Posterior cingulate gyrus (tissue), 11 donors: Measurements from ENCODE around the gene ANKRD29.
A peak's percentile ranks its signal among the peaks of the same experiment; 100 is the strongest.
"Not testable (repeated sequence)": the region's sequence is repeated elsewhere in the genome, so short reads cannot be mapped to it uniquely, and the experiment has no call there.

Source experiments
- DNase-seq, 10 donors: peaks; one replicate each; pipeline versions ENCODE4 v3.0.0 to v3.0.0-alpha.2; 2020 to 2021; ENCODE audit warnings: mixed read lengths in 3 of 10
- intact Hi-C: fragments of 100-400 bp; cut with DNase I; formaldehyde crosslinking; loops from one replicate; pipeline ENCODE4 v1.15.1; 2023

The ANKRD29 gene

DNA sequence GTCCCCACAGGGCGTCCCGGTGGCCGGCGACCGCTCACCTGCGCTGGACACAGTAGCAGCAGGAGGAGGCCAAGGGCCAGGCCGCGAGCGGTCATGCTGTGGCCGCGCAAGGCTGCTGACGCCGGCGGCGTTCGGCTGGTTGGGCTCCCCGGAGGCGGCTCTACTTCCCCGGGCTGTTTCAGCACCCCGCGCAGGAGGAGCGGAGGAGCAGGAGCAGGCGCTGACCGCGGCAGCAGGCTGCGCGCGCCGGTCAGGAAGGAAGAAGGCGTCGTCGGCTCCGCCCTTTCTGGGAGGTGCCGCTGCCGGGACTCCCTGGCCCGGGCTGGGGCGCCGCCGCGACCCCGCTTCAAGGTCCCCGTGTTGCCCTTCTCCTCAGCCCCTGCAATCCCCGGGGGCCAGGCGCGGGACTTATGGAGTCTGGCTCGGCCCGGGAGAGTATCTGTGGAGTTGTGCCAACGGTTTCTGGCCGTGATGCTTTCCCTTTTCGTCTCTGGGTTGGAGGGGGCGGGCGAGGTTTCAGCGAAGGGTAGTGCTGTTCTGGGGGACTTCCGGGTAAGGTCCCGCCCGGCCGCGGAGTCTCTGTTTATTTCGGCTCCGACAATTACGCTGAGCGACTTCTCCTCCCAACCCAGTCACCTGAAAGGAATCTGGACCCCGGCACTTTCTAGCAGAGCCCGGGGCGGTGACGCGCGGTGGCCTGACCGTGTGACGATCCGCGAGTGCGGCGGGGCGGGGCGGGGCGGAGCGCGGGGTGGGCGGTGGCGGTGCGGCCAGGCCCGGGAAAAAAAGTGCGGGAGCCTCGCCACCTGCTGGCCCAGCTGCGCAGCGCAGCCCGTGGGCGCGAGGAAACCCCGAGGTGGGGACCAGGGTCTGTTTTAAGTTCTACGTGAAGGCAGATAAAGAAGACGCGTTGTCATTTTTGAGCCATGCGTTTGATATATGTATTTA, 76.2 kb downstream of the ANKRD29 start, which contains the start of gene NPC1:
TSS of gene NPC1 (minus strand) at position 258 of the 948 bp plus-strand sequence. CDS start at position 95, 163 bp downstream.
- intact Hi-C loops: loop anchor here (1.0 to 2.0 kb wide), 2 partner anchors 70 to 84 kb away; partner anchors contain the start of gene RMC1
- peak; percentile 87 to 99 (median 90) for DNase-seq

DNA sequence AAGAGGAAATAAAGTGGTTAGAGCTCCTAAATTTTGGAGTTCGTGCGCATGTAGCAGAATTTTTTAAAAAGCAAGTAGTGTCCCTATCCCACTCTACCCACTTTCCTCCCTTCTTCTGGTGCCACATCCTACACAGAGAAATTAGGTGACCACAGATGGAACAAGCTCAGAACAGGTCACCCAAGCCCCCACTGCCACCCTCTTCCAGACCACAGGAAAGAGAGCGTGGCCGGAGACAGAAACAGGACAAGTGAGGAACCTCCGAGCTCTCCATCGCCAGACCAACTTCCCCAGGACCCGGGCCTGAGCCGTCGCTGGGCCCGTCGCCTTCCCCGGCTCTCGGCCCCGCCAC, 76.8 kb downstream of the ANKRD29 start:
- DNase-seq: peak in 1 of 10 donors; percentile 11
- intact Hi-C loops: loop anchor here (2.0 kb wide), 1 partner anchor 83 kb away; the partner anchor contains the start of gene RMC1

DNA sequence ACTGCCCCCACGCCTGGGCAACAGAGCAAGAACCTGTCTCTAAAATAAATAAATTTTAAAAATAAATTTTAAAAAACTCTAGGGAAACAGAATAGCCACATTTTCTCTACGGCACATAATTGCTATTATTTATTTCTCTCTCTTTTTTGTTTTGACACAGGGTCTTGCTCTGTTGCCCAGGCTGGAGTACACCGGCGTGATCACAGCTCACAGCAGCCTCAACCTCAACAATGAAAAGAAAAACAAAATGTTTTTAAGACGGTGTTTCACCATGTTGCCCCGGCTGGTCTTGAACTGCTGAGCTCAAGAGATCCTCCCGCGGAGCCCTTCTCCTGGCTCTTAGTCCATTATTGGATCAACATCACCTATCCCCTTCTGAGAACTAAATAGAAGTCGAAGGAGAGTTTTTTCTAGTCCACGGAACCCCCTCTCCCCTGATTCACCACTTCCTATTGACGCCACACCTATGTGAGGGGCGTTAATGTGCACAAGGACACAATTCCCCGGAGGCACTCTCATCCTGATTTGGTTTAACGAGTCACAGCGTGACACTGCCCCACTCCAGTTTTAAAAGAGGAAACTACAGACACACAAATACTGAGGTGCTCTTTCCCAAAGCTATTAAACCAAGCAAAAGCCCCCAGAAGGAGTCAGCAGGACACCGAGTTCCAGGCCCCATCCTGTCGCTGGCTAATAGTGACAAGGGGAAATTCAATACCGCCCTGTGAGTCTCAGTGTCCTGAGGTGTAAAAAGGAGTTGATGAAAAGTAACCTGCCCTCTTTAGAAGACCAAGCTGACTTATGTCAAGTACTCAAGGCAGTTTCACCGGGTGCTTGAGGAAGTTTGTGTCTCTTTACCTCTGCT, 77.5 kb downstream of the ANKRD29 start:
- intact Hi-C loops: no loop called here
- no peak for DNase-seq

DNA sequence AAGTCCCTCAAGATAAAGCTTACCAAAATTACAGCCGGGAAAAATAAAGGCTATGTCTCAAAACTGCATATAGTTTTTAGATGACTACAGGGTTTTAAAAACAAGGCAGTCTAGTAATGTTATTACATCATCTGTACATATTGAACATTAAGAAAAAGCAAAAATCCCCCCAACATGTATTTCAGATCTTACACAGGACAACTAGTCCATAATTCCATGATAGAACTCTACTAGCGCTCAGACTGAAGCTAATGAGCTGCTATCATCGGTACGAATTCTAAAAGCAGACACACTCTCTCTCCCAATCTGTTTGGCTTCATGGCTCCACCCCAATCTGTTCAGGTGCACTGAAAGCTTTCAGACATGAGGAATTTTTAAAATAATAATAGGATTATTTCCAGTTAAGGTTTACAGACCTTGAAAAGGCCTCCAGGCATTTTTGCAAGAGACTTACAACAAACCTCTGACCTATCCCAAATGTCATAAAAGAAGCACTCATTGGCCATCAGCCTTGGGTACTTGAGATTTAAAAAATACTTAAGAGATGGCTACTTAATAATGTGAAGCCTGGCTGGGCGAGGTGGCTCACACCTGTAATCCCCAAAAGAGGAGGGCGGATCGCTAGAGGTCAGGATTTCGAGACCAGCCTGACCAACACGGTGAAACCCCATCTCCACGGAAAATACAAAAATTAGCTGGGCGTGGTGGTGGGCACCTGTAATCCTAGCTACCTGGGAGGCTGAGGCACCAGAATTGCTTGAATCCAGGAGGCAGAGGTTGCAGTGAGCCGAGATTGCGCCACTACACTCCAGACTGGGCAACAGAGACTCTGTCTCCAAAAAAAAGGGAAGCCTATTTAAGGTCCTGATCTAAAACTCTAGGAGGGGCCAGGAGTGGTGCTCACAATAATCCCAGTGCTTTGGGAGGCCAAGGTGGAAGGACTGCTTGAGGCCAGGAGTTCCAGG, 78.4 kb downstream of the ANKRD29 start:
- DNase-seq: peak in 1 of 10 donors; percentile 43
- intact Hi-C loops: no loop called here

DNA sequence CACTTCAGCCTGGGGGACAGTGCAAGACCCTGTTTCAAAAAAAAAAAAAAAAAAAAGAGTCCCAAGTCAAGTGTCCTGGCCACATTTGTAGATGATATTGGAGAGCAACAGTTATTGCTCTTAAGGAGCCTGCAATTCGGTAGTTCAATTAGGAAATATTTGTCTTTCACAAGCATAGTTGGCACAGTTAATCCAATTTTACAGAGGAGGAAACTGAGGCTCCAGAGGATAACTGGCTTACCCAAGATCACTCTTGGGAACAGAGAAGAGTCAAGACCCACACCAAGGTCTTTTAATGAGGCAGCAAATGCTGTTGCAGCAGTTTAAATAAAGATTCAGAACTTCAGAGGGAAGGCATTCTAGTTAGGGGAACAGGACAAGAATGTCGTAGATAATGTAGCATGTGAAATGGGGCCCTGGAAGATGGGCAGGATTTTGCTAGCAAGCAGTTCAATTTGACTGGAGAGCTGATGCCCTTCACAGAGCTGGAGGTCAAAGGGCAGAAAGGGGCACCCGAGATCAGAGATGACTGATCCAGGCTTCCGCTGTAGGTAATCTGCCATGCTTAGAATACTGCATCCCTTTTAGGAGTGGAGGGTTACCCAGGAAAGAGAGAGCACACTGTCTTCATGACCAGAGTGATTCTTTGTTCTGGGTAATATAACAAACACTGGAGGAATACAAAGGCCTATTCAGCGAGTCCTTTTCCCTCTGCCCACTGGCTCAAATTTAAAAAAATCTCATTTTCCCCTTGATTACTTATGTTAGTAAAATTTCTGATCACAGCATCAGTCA, 79.4 kb downstream of the ANKRD29 start:
- intact Hi-C loops: no loop called here

DNA sequence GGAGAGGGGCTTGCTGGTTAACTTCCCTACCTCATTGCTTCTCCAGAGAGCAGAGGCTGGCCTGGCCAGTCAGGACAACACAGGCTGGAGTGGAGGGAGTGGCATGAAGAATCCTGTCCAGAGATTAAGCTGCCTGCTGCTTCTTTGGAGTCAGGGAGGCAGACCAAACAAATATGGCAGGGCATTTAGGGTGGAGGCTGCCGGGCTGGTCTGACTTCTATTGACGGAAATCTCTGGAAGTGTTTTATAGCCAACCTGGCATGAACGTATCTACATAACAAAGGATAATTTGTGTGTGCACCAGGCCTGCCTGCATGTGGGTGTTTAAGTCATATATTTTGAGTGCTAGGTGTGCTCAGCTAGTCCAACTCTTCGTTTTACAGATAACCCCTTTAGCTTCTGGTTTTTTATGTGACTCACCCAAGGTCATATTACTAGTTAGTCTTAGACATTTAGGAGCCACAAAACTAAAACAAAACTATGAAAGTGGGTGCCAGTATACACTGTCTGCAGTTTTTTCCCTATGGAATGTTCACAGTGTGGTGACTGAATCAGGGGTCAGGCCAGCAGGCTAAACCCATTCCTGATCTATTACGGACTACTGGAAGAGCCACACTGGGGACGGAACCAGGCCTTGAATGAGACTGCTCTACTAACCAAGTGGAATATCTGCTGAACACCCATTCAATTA, 81.9 kb downstream of the ANKRD29 start:
- intact Hi-C loops: no loop called here
- DNase-seq: peak in 2 of 10 donors; percentile 43 to 53

More for the DNA sequence above, 79.4 kb downstream of the ANKRD29 start:
- peak in 1 of 10 donors; percentile 46 for DNase-seq

DNA sequence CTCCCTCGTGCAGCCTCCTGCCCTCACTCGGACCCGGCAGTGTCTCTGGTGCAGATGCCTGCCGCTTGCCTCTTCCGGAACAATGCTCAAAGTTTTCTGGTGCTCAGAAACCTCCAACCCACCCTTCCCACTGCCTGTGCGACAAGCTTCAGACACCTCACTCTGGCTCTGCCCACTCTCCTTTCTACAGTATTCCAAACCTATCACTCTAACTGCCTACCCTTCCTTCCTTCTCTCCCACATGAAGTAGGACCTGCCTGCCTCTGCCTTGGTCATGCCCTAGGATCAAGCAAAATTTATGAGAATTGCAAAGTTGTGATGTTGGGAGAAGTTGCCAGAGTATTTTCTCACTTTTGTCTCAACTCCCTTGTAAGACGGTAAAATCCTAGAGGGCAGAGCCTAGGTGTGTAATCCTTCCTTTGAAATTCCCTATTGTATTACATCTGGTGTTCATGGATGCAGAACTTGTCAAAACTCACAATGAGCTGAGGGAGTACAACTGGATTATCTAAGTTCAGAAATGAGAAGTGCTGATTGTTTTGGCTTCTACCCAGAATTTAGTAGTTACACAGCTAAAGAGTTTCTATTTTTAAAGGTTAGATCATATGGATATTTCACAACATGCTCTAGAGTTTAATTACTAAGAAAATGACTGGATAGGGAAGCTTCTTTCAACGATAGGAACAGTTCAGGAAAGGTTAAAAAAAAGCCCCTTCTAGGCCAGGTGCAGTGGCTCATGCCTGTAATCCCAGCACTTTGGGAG, 83.6 kb downstream of the ANKRD29 start:
- DNase-seq: peak in 1 of 10 donors; percentile 58
- intact Hi-C loops: no loop called here

DNA sequence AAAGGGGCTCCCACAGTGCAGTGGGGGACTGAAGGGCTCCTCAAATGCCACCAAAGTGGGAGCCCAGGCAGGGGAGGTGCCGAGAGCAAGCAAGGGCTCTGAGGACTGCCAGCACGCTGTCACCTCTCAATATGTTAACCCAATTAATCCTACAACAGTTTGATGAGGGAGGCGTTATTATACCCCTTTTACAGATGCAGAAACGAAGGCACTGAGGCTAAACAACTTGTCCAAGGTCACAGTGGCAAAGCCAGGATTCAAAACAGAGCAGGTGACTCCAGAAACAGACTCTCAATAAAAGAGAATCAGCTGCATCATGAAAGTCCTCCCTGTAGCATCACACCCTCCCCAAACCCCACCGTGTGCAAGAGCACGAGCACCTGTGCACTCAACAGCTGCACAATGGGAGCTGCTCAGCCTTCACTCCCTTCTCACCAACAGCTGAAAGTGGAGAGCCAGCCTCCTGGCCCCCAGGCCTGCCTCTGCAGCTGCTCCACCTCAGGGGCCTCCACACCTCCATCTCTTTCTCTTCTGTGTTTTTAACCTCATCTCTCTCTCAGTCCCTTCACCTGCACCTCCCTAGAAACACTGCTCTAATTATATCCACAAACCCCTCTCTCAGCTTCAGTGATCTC, 84.5 kb downstream of the ANKRD29 start:
- peak in 1 of 10 donors; percentile 29 for DNase-seq
- intact Hi-C loops: no loop called here

DNA sequence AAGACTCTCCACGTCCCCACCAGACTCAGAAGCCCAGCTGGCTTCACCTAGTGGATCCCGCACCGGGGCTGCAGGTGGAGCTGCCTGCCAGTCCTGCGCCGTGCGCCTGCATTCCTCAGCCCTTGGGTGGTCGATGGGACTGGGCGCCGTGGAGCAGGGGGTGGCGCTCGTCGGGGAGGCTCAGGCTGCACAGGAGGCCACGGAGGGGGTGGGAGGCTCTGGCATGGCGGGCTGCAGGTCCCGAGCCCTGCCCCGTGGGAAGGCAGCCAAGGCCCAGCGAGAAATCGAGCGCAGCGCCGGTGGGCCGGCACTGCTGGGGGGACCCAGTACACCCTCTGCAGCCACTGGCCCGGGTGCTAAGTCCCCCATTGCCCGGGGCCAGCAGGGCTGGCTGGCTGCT, 85.2 kb downstream of the ANKRD29 start:
- DNase-seq: peak in 1 of 10 donors; percentile 71
- intact Hi-C loops: not testable (repeated sequence)

DNA sequence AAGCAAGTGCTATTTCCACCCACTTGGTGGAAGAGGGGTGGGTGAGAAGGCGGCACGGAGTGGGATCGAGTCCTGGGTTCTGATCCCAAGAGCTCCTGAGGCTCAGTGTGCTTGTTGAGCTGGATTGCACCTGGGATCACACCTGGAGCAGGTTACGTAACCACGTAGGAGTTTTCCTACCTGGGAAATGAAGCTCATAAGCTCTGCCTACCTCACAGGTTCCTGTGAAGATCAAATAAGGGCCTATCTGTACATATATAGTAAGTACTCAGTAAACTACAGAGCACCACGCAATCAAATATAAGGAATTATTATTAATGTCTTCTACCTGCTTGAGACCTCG, 87.4 kb downstream of the ANKRD29 start:
- intact Hi-C loops: no loop called here
- DNase-seq: peak in 1 of 10 donors; percentile 36

DNA sequence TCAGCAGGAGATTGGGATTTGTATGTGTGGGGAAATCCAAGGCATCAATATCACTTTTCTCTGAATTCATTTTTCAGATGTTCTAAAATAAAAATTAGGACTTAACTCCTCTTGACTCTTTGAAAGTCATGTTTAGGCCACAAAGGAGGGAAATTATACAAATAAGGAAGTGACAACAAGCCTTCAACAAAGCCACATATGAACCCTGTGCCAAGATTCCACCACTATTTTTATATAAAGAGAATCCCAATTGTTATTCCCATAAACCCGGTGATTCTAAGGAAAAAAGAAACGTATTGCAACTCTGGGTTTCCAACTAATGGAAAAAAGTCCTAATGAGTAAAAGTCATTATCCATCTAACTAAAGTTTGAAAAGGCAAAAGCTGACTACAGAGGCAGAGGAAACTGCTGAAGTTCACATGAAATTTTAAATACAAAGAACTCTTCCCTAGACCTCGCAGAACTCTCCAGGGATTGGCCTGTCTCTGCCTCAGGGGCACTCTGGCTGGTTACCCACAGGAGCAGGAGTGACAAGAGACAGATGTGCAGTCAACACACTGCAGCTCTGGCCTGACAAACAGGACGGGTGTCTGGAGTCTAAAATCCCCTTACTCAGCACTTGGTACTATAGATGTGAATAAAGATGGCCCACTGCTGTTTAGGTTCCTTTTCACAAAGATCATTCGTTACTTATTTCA, 88.0 kb downstream of the ANKRD29 start:
- intact Hi-C loops: no loop called here
- peak in 1 of 10 donors; percentile 24 for DNase-seq

DNA sequence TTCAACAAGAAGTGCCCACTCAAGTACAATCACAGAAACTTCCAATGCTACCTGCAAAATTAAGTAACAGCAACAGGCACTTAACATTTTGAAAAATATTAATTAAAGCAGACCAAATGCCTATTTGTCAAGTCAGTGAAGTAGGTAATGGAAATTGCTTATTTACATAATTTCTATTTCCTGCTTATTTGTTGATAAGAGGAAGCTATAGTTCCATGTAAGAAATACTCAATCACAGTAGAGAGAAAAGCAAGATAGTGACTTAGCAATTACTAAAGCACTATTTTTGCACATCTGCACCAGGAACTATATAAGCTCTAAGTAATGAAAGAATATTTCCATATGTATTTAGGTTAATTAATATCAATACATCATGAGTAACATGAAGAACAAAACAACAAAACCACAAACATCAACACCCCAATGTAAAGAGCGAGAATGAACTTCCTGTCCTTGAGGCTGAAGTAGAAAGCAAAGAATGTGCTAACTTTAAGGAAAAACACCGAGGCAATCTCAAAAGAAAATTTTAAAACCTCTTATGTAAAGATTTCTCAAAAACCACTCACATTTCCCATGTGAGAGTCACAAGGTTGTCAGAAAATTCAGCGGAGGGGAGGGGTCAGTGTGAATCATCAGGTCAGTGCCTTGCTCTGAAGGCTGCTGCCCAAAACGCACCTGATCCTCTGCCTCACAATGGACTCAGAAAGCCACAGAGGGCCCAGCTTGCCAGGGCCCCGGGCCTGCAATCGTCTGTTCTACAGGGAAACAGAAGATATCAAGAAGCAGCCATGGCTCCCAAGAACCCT, 88.9 kb downstream of the ANKRD29 start:
- intact Hi-C loops: no loop called here
- peak in 1 of 10 donors; percentile 23 for DNase-seq

DNA sequence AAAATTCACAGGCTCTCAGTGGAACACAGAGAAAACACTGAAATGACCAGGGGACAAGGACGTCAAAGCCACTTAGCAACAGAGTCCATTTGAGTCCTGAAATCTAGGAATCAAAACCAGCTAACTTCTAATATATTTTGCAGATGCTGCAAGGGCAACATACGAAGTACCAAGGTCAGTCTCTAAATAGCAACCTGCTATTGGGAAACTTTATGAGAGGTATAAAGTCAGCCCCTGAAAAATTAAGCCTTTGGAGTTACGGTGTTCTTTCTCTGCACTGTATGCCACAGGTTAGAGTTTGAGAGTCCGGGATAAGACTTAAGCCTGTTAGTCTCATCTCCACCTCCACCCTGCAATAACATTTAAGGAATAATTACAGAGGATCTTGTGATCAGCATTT, 89.7 kb downstream of the ANKRD29 start:
- intact Hi-C loops: no loop called here
- DNase-seq: no peak

DNA sequence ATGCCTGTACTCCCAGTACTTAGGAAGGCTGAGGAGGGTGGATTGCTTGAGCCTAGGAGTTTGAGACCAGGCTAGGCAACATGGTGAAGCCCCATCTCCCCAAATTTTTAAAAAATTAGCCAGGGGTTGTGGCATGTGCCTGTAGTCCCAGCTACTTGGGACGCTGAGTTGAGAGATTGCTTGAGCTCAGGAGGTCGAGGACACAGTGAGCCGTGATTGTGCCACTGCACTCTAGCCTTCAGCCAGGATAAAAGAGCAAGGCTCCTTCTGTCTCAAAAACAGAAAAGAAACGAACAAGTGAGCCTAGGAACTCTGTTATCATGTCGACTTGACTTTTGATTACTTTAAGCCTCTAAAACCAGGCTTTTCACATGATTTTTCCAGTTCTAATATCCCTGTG, 90.1 kb downstream of the ANKRD29 start:
- DNase-seq: no peak
- intact Hi-C loops: no loop called here

DNA sequence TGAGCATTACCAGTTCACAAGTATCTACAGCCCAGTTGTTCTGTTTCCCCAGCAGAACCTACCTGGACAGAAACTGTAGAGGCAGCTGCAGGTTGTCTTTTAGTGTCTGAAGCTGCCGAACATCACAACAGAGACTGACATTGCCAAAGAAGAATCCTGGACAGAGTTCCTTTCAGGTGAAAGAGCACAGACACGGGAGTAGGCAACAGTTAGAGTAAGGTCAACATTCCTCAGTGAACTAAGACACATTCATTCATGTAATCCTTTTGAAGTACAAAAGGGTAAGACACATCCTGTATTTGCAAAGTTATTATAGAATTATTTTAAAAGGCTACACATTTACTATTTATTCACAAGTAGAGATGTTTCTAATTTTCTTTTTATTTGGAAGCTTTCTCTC, 90.7 kb downstream of the ANKRD29 start:
- intact Hi-C loops: no loop called here

More for the DNA sequence above, 90.7 kb downstream of the ANKRD29 start:
- DNase-seq: no peak
